CMK (cell line): ENCODE measurements around the gene BAIAP3.

Experiments
- DNase-seq: peaks from one replicate; pipeline ENCODE4 v3.0.0-alpha.2; 2010; ENCODE audit warnings: low read depth

Gene BAIAP3

DNA sequence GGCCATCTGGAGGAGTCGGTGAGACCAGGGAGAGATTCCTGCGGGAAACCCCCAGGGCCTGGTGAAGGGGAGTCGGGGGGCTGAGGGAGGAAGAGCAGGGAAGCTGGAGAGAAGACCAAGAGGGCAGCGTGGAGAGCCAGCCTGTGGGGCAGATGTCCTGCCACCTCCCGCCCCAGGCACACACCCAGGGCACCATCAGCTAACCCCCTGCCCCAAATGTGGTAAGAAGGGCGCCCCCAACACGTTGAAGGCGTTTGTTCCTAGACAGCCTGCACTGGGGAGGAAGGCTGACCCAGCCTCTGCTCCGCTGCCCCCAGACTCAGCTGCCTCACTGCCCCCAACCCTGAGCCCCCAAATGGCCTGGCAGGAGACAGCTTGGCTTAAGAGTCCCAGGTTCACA, 1.3 kb downstream of the BAIAP3 start:
- no peak for DNase-seq

DNA sequence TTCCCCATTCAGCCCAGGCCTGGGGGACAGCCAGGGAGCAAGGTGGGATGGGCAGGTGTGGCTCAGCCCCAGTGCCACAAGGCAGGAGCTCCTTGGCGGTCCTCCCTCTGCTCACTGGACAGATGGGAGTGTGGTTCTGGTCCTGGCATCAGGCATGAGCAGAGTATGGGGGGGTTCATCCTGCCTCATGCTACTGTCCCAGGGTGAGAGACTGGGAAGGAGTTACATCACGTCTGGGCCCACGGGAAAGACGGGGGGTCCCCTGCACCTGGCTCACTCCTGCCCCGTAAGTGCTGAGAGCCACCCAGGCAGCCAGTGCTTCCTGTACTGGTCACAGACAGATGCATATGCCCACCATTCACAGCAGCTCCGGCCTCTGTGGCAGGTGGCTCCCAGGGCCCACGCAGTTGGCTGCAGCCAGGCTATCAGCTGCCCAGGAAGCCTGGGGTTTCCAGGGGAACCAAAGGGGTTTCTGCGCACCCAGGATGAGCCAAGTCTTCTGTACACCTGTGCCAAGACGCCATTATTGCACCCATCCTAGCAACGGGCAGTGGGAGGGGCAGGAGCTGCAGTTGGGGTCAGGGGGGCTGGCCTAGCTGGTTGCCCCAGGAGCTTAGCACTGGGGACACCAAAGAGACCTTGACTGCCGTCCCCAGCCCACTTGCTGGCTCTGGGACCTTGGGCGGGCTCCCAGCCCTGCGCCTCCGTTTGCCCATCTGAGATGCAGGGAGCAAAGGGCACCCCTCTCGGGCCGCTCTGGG, 1.9 kb downstream of the BAIAP3 start:
- no peak for DNase-seq

DNA sequence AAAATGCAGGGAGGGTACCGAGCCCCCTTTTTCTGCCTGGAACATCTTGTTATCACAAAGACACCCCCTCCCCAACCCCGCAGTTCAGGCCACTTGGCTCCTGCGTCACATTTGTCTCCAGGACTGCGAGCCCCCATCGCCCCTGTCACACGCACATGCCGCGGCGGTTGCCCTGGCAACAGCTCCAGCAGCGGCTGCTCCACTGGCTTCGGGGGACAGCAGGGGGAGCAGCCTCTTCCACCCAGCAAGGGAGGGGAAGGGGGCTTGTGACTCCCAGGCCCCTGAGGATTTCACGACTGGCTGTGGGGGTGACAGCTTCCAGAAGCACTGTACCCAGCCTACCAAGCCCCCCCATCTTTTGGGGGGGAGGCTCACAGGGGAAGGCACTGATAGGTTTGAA, 2.6 kb downstream of the BAIAP3 start:
- DNase-seq, result no peak

DNA sequence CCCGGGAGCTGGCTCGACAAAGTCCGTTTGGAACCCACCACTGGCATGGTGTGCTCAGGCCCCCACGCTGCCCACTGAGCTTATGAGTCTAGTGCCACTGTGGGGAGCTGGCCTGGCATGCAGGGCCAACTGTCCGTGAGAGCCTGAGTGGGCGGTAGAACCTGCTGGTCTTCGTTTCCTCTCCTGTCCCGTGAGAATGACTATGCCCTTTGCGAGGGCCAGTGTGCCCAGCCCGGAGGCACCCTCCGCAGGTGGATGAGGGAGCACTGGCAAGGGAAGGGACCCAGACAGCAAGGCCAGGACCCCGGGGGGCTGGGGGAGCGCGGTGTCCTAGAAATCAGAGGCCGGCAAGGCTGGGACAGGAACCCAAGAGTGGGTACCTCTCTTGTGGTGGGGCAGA, 3.2 kb downstream of the BAIAP3 start:
- no peak for DNase-seq

DNA sequence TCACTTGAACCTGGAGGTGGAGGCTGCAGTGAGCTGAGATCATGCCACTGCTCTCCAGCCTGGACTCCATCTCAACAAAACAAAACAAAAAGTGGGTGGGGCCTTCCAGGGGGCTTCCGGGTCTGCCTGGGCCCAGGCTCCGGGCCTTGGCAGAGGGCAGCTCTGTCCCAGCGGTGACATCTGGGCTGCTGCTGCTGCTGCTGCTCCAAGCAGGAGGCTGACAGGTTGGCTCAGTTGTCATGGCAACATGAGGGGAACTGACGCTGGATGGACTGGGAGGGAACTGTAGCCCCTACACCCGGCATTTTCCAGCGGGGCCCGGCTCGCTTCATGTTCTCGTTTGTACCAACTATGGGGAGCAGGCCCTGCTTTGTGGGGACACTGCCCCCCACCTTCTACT, 4.0 kb downstream of the BAIAP3 start:
- no peak for DNase-seq

DNA sequence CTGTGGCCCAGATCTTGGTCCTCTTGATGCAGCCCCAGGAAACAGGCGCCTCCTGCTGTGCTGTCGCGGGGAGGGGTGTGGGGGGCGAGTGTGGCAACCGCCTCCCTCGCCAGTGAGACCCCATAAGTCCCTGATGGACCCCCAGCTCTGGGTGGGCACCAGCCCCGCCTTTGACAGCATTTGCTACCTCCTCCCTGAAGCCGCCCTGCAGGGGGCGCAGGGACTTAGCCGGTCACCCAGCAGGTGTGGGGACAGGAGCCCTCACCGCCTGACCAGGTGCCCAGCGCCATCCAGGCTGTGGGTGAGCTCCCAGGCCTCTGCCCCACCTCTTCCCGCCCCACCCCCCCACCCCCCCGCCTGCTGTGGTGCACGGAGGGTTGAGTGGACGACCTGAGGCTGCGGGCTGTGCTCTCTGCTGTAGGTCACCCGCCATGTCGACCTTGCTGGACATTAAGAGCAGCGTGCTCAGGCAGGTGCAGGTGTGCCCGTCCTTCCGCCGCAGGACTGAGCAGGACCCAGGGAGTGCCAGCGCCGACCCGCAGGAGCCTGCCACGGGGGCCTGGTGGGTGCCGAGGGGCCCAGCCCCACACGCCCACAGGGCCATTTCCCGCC, 4.8 kb downstream of the BAIAP3 start:
- no peak for DNase-seq

DNA sequence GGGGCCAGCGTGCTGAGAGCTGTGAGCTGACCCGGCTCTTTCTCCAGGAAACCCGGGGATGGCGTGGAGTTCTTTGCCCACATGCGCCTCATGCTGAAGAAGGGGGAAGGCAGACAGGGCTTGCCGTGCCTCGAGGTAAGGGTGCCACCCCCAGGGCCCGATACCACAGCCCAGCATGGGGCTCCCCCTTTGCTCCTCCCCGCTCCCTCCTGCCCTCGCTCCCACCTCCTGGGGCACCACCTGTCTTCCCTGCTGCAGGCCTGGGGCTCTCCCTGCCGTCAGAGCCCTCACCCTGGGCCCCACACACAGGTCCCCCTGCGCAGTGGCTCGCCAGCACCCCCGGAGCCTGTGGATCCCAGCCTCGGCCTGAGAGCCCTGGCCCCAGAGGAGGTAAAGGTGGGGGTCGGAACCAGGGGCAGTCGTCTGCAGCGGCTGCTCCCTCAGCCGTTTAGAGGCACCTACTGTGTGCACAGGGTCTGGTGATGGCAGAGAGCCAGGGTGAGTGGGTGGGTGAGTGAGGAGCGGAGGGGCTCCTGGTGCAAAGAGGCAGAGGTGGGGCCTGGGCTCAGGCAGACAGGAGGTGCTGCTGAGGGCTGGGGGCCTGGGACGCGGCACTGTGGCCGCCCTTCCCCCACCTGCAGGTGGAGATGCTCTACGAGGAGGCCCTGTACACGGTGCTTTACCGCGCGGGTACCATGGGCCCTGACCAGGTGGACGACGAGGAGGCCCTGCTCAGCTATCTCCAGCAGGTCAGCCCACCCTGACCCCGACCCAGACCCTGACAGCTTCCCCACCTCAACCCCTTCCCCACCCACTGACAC, 5.6 kb downstream of the BAIAP3 start:
- no peak for DNase-seq

DNA sequence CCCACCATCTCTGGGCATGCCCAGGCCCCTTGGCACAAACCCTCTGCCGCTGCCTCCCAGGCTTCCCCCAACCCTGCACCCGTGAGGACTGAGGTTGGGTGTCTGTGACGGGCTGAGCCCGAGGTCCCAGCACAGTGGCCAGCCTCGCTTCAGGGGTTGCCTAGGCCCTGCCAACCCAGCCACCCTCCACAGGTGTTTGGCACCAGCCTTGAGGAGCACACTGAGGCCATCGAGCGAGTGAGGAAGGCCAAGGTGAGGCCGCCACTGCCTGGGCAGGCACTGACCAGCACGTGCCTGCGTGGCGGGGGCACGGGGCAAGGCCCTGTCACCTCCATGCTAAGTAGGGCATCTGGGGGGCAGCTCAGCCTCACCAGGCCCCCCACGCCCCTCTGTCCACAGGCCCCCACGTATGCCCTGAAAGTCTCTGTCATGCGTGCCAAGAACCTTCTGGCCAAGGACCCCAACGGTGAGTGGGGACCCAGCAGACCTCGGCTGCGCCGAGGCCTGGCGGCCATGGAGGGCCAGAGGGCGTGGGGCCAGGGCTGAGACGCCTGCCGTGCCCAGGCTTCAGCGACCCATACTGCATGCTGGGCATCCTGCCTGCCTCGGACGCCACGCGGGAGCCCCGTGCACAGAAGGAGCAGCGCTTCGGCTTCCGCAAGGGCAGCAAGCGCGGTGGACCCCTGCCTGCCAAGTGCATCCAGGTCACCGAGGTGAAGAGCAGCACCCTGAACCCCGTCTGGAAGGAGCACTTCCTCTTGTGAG, 7.5 kb downstream of the BAIAP3 start:
- no peak for DNase-seq

DNA sequence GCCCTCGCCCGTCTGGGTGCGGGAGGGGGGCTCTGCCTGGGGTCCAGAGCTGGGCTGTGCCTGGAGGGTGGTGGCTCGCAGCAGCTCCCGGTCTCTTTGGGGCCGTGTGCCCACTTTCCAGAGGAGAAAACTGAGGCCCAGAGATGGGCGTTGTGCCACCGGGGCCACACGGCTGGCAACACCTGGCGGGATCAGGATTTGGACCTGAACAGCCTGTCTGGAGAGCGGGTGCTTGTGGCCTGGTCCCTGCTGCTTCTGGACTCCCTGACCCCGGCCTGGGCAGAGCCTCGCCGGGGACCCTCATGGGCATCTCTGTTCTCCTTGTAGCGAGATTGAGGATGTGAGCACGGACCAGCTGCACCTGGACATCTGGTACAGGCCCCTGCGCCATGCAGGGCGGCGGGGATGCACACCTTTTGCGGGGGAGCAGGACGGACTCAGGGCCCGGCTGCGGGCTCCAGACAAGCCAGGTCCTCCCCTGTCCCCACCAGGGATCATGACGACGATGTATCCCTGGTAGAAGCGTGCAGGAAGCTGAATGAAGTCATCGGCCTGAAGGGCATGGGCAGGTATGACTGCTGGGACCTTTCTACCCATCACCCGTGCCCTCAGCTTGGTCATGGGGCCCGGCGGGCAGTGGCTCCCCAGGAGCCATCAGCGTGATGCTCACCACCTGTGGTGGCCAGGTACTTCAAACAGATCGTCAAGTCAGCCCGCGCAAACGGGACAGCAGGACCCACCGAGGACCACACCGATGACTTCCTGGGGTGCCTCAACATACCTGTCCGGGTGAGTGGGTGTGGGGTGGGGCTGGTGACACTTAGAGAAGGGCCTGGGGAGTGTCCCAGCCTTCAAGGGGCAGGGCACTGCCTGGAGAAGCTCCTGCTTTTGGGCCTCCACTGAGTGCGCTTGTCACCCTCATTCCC, 8.3 kb downstream of the BAIAP3 start:
- no peak for DNase-seq

DNA sequence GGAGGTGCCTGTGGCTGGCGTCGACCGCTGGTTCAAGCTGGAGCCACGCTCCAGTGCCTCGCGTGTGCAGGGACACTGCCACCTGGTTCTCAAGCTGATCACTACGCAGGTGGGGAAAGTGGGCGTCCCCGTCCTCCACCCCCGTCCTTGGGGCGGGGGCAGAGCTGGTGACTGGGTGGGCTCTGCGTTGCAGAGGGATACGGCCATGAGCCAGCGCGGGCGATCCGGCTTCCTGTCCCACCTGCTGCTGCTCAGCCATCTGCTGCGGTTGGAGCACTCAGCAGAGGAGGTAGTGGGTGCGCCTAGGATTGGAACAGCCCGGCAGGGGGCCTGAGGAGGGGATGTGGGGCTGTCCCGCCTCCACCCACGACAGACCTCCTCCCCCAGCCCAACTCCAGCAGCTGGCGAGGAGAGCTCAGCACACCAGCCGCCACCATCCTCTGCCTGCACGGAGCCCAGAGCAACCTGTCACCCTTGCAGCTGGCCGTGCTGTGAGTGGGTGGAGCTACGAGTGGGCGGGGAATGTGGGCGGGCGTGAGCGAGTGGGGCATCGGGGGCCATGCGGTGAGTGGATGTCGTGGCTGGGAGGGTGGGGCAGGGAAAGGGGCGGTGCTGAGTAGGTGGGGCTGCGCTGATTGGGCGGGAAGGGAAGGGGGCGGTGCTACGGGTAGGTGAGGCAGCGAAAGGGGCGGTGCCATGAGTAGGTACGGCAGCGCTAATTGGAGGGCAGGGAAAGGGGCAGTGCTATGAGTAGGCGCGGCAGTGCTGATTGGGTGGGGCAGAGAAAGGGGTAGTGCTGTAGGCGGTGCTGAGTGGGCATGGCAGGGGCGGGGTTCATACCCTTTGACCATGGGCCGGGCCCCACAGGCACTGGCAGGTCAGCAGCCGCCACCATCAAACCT, 9.3 kb downstream of the BAIAP3 start:
- DNase-seq, result peak; percentile 91

DNA sequence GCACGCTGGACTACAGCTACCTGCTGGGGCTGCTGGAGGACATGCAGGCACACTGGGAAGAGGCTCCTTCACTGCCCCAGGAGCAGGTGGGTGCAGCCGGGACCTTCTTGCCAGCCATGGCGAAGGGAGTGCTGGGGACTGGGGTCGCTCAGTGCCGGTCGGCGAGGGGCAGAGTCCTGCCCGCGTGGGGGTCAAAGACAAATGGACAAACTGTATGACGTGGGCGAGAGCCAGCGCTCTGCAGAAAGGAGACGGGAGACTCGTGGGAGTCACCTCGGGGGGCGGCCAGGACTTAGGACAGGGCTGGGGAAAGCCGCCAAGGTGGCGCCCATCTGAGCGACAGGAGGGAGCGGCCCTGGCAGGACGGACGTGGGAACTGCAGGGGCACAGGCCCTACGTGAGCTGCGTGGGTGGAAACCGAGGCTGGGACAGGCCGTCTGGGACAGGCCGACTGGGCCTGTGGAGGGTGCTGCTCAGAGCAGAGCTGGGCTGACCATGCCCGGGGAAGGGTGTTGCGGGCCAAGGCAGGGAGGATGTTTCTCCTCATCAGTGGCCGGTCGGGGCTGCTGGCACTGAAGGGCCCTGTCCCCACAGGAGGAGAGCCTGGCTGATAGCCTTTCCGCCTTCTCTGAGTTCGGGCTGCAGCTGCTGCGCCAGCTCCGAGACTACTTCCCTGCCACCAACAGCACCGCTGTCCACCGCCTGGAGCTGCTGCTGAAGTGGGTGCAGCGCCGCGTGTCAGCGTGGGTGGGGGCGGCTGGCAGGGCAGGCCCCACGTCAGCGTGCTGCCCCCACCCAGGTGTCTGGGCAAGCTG, 10.2 kb downstream of the BAIAP3 start:
- DNase-seq, result no peak

DNA sequence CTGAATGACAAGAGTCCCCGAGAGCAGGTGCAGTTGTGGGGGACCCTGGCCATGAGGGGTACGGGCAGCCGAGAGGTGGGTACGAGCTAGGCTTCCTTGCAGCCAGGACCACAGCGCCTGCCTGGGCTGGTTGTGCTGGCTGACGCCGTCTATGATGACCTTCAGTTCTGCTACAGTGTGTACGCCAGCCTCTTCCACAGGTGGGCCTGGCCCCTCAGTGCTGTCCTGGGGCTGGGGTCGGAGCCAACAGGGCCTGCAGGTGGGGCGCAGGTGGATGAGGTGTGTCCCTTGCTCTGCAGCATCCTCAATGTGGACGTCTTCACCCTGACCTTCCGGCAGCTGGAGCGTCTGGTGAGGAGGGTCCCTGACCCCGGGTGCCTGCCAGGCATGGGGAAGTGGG, 11.1 kb downstream of the BAIAP3 start:
- DNase-seq, result no peak

DNA sequence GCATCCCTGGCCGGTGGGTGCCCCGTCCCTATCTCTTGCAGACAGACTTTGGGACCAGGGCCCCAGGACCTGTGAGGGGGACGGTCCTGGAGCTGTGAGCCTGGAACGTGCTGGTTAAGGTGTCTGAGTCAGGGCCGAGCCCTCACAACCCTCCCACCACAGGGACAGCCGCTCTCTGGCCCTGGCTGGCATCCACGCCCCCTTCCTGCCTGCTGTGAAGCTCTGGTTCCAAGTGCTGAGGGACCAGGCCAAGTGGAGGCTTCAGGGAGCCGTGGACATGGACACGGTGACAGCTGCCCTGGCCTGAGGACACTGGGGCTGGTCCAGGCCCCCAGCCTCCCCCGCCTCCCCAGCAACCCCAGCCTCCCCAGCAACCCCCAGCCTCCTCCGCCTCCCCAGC, 11.6 kb downstream of the BAIAP3 start:
- no peak for DNase-seq

DNA sequence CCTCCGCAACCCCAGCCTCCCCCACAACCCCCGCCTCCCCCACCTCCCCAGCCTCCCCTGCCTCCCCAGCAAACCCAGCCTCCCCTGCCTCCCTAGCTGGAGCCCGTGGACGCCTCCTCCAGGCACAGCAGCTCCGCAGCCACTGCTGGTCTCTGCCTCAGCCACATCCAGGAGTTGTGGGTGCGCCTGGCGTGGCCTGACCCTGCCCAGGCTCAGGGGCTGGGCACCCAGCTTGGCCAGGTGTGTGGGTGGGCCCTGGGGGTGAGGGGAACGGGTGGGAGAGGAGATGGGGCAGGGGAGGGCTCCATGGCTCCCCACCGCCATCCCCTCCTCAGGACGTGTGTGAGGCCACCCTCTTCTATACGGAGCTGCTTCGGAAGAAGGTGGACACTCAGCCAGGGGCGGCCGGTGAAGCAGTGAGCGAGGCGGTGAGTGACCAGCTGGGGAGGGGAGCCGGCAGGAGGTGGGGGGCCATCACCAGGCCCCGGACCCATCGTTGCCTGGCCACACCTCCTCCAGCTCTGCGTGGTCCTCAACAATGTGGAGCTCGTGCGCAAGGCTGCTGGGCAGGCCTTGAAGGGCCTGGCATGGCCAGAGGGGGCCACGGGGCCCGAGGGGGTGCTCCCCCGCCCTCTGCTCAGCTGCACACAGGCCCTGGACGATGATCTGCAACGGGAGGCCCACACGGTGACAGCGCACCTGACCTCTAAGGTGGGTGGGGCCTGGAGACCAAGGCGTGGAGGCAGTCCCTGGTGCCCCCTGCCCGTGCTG, 12.4 kb downstream of the BAIAP3 start:
- no peak for DNase-seq

DNA sequence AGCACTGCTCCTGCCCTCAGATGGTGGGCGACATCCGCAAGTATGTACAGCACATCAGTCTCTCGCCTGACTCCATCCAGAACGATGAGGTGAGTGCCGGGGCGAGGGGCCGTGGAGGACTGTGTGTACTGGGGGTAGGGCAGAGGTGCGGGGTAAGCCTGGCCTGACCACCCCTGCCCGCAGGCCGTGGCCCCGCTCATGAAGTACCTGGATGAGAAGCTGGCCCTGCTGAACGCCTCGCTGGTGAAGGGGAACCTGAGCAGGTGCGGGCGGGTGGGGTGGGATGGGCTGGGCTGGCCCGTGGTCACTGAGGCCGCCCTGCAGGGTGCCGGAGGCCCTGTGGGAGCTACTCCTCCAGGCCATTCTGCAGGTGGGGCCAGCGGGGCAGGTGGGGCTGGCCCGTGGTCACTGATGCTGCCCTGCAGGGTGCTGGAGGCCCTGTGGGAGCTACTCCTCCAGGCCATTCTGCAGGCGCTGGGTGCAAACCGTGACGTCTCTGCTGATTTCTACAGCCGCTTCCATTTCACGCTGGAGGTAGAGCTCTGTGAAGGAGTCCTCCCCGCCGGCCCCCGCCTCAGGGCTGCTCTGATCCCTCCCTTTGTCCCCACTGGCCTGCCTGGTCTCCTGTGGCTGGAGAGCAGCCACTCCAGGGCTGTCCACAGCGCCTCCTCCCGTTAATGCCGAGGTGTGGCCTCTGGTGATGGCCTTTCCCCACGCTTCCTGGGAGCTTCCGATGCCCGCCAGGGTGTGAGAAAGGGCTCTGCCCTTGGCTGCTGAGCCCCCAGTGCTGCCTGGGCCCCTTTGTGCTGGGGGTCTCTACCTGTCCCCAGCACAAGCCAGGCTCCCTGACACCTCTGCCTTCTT, 13.2 kb downstream of the BAIAP3 start:
- DNase-seq, result no peak

DNA sequence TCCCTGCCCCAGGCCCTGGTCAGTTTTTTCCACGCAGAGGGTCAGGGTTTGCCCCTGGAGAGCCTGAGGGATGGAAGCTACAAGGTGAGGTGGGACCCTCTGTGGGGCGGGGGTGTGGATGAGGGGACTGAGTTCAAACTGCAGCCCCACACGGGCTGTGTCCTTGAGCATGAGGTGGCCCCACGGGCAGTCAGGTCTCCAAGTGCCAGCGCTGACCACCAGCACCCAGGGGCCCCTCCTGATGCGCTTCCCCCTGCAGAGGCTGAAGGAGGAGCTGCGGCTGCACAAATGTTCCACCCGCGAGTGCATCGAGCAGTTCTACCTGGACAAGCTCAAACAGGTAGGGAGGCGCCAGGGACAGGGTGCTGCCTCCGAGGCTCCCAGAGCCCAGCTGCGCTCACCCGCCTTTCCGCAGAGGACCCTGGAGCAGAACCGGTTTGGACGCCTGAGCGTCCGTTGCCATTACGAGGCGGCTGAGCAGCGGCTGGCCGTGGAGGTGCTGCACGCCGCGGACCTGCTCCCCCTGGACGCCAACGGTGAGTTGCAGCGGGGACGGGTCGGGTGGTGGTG, 13.9 kb downstream of the BAIAP3 start:
- DNase-seq, result no peak

DNA sequence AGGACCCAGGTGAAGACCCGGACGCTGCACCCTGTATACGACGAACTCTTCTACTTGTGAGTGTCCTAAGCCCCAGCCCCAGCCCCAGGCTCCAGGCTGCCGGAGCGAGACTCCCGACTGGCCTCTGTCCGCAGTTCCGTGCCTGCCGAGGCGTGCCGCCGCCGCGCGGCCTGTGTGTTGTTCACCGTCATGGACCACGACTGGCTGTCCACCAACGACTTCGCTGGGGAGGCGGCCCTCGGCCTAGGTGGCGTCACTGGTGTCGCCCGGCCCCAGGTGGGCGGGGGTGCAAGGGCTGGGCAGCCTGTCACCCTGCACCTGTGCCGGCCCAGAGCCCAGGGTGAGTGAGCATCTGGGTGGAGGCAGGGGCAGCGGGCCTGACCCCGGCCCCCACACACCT, 14.5 kb downstream of the BAIAP3 start:
- DNase-seq, result no peak
